Measurements from ENCODE around the gene PRPF40A.

PRPF40A gene

GRCh38 chr2:152710713-152711112 is 6.5 kb downstream of the PRPF40A start:
- POLR2A ChIA-PET, result no interaction called here
- no peaks in the 10 kb centered on the region for H3K4me1 ChIP-seq (ENCODE audit: control insufficient read depth, insufficient read depth, low read length)
- H3K36me3 ChIP-seq (ENCODE audit: control insufficient read depth in 2 of 2, insufficient read depth in 1 of 2, low read length in 2 of 2), result peaks cover 44 to 97% of the 10 kb centered on the region in 2 experiments
- CTCF ChIA-PET, result no interaction called here
- TF ChIP-seq ZNF239 (tag by site-specific recombination; IDR thresholded peaks at IDR 0.05) (no peak), ZNF558 (tag by site-specific recombination; IDR thresholded peaks at IDR 0.05) (no peak), ZNF221 (tag by site-specific recombination; IDR thresholded peaks at IDR 0.05; ENCODE audit: borderline replicate concordance) (no peak), IKZF3 (tag by site-specific recombination; IDR thresholded peaks at IDR 0.05) (no peak), ZNF530 (tag by site-specific recombination; IDR thresholded peaks at IDR 0.05; ENCODE audit: low read depth) (no peak), ZNF596 (tag by site-specific recombination; IDR thresholded peaks at IDR 0.05) (no peak), OVOL3 (tag by site-specific recombination; IDR thresholded peaks at IDR 0.05) (no peak), ZNF18 (tag by site-specific recombination; IDR thresholded peaks at IDR 0.05) (no peak), ZNF10 (tag by site-specific recombination; IDR thresholded peaks at IDR 0.05) (no peak), ZNF513 (tag by site-specific recombination; IDR thresholded peaks at IDR 0.05) (no peak), ZNF621 (tag by site-specific recombination; IDR thresholded peaks at IDR 0.05) (no peak), WT1 (tag by site-specific recombination; IDR thresholded peaks at IDR 0.05) (no peak), ZNF473 (tag by site-specific recombination; IDR thresholded peaks at IDR 0.05) (no peak), ZNF366 (tag by site-specific recombination; conservative IDR thresholded peaks at IDR 0.05) (no peak), ZNF664 (tag by site-specific recombination; IDR thresholded peaks at IDR 0.05) (no peak), MZF1 (tag by site-specific recombination; IDR thresholded peaks at IDR 0.05; ENCODE audit: borderline replicate concordance) (no peak), PRDM10 (tag by site-specific recombination; IDR thresholded peaks at IDR 0.05) (no peak), PRDM6 (tag by site-specific recombination; IDR thresholded peaks at IDR 0.05) (no peak), ZNF132 (tag by site-specific recombination; IDR thresholded peaks at IDR 0.05; ENCODE audit: borderline replicate concordance) (no peak)
- no peak overlapping the region for H3K27ac ChIP-seq (ENCODE audit: extremely low read depth, low read depth, low read length)
- no peak overlapping the region for H3K4me3 ChIP-seq (ENCODE audit: low read depth, low read length)
- no peaks in the 10 kb centered on the region for H3K9me3 ChIP-seq (ENCODE audit: control insufficient read depth, insufficient read depth, low read depth, low read length)
